Measurements from ENCODE around the gene CIDEB. TPM values are rescaled to one million over a fixed set of nuclear protein-coding genes. Genes with fewer than 3 reads are reported as not detected.

CIDEB gene
- total RNA-seq, 1 experiment from 2014 or later: not detected

DNA sequence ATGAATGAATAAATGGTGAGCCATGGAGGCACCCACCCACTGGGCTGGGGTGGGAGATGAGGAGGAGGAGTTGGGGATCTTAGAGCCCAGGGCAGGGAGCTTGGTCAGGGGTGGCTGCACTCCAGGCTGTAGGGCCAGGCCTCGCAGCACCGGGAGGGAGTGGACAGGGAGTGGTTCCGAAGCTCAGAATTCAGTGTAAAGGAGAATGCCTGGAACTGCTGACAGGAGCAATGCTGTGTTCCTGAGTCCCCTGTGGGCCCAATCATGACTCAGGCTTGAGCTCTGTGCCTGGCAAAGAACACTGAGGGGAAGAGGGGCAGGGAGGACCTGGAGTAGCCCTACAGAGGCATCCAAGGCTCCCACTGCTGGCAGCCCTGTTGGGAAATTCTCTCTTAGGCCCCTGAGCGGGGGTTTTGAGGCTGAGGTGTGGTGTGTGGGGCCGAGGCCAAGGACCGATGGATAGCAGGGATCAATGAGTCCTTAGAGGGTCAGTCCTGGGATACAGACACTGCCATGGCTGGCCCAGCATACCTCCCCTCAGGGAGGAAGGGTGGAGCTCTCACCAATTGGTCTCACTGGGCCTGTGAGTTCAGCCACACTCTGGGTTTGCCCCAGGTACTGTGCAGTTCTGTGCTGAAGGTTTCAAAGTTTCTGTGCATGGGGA lies 26.8 kb downstream of the CIDEB start:
- CTCF ChIA-PET: interaction anchor here (0.5 kb wide), 1 partner anchor 285 kb away, joined by 4 read pairs; no protein-coding TSS in a partner anchor
- no TSS peak for BruUV-seq (replicated peaks)
- Histone ChIP-seq H3K4me1 (ENCODE audit: insufficient read depth, low read length, poor library complexity, severe bottlenecking) (no peaks in the 10 kb centered on the region), H3K9me3 (ENCODE audit: low read depth, low read length, poor library complexity, severe bottlenecking) (no peaks in the 10 kb centered on the region), H3K36me3 (ENCODE audit: insufficient read depth, low read length, poor library complexity, severe bottlenecking) (no peaks in the 10 kb centered on the region), H3K27ac (ENCODE audit: low read depth, low read length, poor library complexity, severe bottlenecking) (no peak overlapping the region), H3K4me3 (ENCODE audit: low read depth, low read length, poor library complexity, severe bottlenecking) (no peak overlapping the region), H3K27me3 (replicated peaks; ENCODE audit: insufficient read depth, low read depth, low read length, poor library complexity) (no peaks in the 10 kb centered on the region)
- TF ChIP-seq, protein P1, sequence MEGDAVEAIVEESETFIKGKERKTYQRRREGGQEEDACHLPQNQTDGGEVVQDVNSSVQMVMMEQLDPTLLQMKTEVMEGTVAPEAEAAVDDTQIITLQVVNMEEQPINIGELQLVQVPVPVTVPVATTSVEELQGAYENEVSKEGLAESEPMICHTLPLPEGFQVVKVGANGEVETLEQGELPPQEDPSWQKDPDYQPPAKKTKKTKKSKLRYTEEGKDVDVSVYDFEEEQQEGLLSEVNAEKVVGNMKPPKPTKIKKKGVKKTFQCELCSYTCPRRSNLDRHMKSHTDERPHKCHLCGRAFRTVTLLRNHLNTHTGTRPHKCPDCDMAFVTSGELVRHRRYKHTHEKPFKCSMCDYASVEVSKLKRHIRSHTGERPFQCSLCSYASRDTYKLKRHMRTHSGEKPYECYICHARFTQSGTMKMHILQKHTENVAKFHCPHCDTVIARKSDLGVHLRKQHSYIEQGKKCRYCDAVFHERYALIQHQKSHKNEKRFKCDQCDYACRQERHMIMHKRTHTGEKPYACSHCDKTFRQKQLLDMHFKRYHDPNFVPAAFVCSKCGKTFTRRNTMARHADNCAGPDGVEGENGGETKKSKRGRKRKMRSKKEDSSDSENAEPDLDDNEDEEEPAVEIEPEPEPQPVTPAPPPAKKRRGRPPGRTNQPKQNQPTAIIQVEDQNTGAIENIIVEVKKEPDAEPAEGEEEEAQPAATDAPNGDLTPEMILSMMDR (conservative IDR thresholded peaks at IDR 0.05; ENCODE audit: low read depth, low read length): no peak
- no peak for DNase-seq (ENCODE audit: low spot score)
- POLR2A ChIA-PET (ENCODE audit: low non-redundant PET): no interaction called here
- intact Hi-C loops (cut with micrococcal nuclease; ENCODE audit: unreplicated experiment): no loop called here

DNA sequence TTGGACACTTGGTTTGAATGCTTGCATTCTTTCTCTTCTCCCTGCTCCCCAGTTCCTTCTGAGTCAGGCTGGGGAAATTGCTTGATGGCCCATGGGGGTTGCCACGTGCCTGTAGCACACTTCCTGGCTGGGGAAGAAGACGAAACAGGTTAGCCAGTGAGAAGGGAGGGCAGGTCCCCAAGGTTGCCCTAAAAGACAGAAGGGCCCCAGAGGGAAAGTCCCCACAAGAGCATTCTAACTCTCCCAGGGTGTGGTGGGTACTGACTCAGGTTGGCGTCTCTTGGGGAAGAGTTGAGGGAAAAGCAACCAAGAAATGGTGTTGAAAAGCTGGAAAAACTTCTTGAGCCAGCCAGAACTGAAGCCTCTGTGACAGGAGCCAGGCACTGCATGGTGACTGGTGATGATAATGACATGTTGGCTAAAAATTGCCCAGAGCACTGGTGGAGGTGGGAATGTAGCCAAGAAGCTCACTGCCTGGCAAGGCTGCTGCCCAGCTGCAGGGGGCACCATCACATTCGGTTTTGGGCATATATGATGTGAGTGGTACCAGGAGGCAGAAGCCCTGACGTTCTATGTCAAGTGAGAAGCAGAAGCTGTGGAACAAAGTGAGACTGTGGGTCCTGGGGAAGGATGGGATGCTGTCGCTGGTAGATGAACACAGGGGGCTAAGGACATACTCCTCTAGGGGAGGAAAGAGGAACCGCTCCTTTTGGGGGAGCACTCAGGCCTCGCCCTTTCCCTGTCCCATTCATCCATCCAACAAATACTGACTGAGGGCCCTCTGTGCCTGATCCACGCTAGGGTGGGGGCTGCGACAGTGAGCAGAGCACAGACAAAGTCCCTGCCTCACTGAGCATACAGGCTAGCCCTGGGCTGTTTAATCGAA lies 28.2 kb downstream of the CIDEB start:
- peak; percentile 48 for DNase-seq (ENCODE audit: low spot score)
- H3K36me3 ChIP-seq (ENCODE audit: insufficient read depth, low read length, poor library complexity, severe bottlenecking): no peaks in the 10 kb centered on the region
- no peaks in the 10 kb centered on the region for H3K9me3 ChIP-seq (ENCODE audit: low read depth, low read length, poor library complexity, severe bottlenecking)
- H3K4me3 ChIP-seq (ENCODE audit: low read depth, low read length, poor library complexity, severe bottlenecking): no peak overlapping the region
- no peaks in the 10 kb centered on the region for H3K4me1 ChIP-seq (ENCODE audit: insufficient read depth, low read length, poor library complexity, severe bottlenecking)
- intact Hi-C loops (cut with micrococcal nuclease; ENCODE audit: unreplicated experiment): no loop called here
- ChIA-PET CTCF (interaction anchor here (1.0 kb wide), 2 partner anchors 9 to 17 kb away, joined by 3 to 4 read pairs; partner anchors contain the start of gene RABGGTA), POLR2A (ENCODE audit: low non-redundant PET) (no interaction called here)
- TF ChIP-seq, protein P1 (conservative IDR thresholded peaks at IDR 0.05; ENCODE audit: low read depth, low read length): peak; percentile 53
- no peak for TF ChIP-seq EZH2 (IDR thresholded peaks at IDR 0.05; ENCODE audit: borderline replicate concordance, low read depth, low read length, poor library complexity, severe bottlenecking)
- no TSS peak for BruUV-seq (replicated peaks)
- H3K27me3 ChIP-seq (replicated peaks; ENCODE audit: insufficient read depth, low read depth, low read length, poor library complexity): no peaks in the 10 kb centered on the region
- H3K27ac ChIP-seq (ENCODE audit: low read depth, low read length, poor library complexity, severe bottlenecking): no peak overlapping the region

DNA sequence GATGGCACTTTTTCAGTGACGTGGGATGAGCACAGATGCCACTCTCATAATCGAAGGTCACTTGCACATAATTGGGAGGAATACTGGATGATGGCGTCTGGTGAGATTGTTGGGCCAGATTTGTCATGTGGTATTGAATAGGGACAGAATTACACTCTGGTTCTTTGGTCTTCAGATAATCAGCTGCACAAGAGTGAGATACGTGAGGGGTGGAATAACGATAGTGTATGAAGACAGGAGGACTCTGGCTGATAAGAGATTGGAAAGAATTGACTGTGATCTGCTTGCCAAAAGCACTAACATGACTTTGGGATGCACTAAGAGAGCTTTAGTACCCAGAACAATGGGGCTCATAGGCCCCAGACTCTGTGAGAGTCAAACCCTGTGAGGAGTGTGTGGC lies 29.4 kb downstream of the CIDEB start:
- no peak overlapping the region for H3K27ac ChIP-seq (ENCODE audit: low read depth, low read length, poor library complexity, severe bottlenecking)
- no peaks in the 10 kb centered on the region for H3K4me1 ChIP-seq (ENCODE audit: insufficient read depth, low read length, poor library complexity, severe bottlenecking)
- POLR2A ChIA-PET (ENCODE audit: low non-redundant PET): no interaction called here
- intact Hi-C loops (cut with micrococcal nuclease; ENCODE audit: unreplicated experiment): no loop called here
- TF ChIP-seq, protein P1 (conservative IDR thresholded peaks at IDR 0.05; ENCODE audit: low read depth, low read length): no peak
- no peak for TF ChIP-seq EZH2 (IDR thresholded peaks at IDR 0.05; ENCODE audit: borderline replicate concordance, low read depth, low read length, poor library complexity, severe bottlenecking)
- no peaks in the 10 kb centered on the region for H3K9me3 ChIP-seq (ENCODE audit: low read depth, low read length, poor library complexity, severe bottlenecking)
- H3K36me3 ChIP-seq (ENCODE audit: insufficient read depth, low read length, poor library complexity, severe bottlenecking): no peaks in the 10 kb centered on the region
- H3K4me3 ChIP-seq (ENCODE audit: low read depth, low read length, poor library complexity, severe bottlenecking): no peak overlapping the region
- CTCF ChIA-PET: no interaction called here
- no TSS peak for BruUV-seq (replicated peaks)
- no peaks in the 10 kb centered on the region for H3K27me3 ChIP-seq (replicated peaks; ENCODE audit: insufficient read depth, low read depth, low read length, poor library complexity)
- no peak for DNase-seq (ENCODE audit: low spot score)

All from A673 (cell line).